HG03439 (cell line): ENCODE measurements around the gene MRPS31.
A peak's percentile ranks its signal among the peaks of the same experiment; 100 is the strongest.

Experiments used
- ATAC-seq: cut with Tn5 transposase; IDR thresholded peaks from one replicate; pipeline ENCODE4 v1.9.1; 2021; ENCODE audit warnings: mild to moderate bottlenecking, moderate library complexity; ENCODE audit not compliant: unreplicated experiment

The MRPS31 gene

DNA sequence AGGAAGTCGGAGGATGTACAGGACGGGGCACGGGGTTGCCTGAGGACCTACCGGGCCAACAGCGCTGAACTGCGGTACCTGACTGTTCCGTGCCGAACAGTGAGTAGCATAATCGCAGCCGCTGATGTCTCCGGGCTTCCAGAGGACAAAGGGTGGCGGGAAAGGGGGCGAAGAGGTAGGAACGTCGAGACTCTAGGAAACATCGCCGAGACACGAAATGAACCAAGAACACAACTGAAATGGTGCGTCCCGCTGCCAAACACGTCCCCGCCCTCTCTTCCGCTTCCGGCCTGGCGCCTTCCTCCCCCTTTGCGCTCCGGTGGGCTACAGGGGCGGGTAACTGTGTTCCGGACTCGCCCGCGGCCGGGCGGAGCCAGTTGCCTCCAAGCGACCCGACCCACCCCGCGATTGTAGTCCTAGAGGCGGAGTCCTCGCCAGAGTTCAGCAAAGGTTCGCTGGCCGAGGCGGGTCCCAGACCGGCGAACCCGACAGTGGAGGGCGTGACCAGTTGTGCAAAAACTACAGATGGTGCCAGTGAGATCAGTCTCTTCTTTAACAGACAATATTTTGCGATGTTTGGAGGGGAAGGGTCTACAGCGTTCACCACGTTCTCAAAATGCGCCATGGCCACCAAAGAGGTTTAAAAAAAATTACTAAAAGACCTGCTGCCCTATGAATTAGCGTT, at the start of gene MRPS31:
Gene MRPS31 (minus strand): TSS at position 257 of the 685 bp plus-strand sequence. CDS start 54 bp downstream, at position 203.
- peak; percentile 98 for ATAC-seq

DNA sequence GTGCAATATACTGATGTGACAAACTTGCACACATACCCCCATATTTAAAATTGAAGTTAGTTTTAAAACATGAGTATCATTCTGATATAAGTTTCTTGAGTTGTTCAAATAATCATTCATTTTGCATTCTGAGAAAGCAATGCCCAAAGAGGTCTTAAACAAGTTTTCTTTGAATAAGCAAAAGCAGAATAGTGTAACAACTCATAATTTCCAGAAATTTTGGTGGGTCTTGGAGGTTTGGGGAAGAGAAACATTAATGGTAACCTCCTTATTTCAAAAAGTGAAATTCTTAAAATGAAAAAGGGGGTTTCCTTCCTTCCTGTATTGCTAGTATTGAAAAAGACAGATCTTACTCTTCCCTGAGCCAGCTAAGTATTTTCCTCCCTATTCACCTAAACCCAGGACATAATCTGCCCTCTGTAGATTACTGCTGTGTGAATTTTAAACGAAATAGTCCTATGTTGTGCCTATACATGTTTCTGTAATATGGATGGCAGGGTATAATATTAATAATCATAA, 48.9 kb upstream of the MRPS31 start:
- no peak for ATAC-seq

DNA sequence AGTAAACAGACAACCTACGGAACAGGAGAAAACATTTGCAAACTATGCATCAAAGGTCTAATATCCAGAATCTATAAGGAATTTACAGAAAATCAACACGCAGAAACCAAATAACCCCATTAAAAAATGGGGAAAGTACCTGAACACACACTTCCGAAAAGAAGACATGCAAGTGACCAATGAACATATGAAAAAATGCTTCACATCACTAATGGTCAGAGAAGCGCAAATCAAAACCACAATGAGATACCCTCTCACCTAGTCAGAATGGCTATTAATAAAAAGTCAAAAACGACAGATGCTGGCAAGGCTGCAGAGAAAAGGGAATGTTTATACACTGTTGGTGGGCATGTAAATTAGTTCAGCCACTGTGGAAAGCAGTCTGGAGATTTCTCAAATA, 47.9 kb upstream of the MRPS31 start:
- ATAC-seq, result no peak

DNA sequence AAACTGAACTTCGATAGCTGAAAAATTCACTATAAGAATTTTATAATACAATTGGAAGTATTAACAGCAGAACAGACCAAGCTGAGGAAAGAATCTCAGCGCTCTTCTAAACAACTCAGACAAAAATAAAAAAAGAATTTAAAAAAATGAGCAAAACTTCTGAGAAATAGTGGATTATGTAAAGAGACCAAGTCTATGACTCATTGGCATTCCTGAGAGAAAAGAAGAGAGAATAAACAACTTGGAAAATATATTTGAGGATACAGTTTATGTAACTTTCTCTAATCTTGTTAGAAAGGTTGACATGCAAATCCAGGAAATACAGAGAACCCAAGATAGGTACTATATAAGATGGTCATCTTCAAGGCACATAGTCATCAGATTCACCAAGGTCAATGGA, 43.8 kb upstream of the MRPS31 start:
- no peak for ATAC-seq

DNA sequence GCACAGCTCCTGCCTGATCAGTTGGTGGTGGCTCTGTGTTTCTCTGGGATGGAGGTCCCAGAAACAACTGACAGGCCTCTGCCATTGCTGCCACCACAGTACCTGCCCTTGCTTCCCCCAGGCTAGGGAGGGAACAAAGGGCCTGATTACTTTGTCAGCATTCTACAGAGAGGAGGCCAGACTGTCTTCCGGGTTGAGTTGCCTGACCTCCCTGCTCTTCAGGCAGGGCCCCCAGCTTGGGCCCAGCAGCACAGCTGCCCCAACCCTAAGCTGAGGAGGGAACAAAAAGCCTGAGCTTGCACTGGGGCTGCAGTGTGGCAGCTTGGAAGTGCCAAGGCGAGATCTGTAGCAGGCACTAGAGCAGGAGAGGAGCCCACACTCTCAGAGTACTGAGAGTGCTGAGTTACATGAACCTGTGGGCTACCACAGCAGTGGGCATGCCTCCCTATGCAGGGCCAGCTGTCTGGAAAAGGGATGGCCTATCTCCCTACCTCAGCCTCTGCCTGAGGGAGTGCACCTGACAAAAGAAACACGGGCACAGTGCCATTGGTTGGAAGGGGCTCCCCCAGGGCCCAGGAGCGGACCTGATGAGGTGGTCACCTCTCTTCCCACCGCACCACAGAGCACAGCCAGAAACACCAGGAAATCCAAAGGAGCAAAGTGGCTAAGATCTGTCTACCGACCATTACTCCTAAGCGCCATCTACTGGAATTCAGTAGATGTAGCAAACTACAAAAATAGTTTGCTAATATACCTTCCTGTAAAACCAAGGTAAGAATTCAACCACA, 42.9 kb upstream of the MRPS31 start:
- peak; percentile 75 for ATAC-seq

DNA sequence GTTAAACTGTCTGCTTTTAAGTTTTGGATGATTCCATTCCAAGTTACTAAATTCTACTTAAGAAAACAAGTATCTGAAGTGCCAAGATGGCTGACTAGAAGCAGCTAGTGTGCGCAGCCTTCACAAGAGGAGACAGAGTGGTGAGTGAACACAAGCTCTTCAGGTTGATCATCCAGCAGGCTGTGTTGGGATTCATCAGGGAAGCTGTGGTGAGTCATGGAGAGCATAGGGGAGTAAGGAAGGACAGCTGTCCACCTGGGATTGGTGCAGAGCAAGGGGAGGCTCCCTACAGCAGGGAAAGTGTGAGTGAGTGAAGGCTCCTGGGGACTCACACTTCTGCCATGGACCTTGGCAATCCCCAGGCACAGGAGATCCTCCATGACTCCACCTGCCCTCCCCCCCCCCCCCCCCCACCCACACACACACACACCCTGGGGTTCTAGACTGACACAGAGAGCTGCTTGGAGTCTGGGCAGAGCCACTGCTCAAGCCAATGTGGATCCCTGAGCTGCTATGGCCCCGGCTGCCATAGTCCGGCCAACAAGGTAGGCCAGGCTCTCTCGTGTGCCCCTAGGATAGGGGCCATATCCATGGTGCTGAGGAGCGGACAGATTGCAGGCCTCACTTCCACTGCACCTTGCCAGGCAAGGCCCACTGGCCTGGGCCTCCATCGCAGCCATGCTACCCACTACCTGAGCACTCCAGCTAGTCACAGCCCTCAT, 41.9 kb upstream of the MRPS31 start:
- no peak for ATAC-seq

DNA sequence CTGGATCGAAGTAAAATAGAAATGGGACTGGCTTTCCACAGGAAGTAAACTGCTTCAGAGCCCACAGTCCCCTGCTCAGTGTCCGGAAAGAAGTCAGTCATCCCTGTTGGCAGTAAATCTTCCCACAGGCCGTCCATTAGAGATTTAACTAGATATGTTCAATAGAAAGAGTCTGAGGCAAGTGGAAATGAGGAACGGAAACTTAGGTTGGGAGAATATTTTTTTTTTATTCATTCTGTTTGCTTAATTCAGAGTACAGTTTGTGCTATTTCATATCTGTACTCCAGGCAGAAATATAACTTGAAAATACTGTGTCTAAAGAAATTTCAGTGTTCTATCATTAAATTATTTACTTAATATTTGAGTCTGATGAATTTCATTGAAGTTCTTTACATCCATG, 41.1 kb upstream of the MRPS31 start:
- no peak for ATAC-seq

DNA sequence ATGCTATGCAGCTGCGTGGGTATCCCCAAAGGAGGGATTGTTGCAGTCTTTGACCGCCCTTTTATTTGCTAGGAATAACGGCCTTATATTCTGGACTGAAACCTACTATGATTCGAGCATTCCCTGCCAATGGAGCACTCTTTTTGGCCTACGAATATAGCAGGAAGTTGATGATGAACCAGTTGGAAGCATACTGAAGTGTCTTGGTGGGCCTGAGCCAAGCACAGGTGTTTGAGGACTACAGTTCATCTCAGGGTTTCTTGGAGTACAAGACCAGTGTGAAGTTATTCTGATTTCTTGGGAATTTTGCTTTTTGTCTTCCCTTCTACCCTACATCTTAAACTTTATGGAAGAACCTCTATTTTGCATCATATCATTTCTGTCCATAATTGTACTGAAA, 38.5 kb upstream of the MRPS31 start:
- ATAC-seq, result no peak

DNA sequence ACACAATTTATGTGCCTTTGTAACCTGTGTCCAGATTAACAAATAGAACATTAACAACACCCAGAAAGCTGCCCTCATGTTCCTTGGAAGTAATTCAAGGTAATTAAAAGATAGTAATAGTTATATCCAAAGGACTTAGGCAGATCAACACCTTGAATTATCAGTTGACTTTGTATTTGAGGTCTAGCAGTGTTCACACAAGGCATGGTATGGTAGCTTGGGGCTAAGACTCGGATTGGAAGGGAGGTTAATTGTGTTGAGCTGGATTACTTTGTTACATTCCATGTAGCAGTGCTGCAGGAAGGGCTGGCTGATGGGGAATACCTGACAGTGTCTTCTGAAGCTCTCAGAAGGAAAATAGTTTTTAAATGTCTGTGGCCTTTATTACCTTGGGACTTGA, 35.3 kb upstream of the MRPS31 start:
- no peak for ATAC-seq

DNA sequence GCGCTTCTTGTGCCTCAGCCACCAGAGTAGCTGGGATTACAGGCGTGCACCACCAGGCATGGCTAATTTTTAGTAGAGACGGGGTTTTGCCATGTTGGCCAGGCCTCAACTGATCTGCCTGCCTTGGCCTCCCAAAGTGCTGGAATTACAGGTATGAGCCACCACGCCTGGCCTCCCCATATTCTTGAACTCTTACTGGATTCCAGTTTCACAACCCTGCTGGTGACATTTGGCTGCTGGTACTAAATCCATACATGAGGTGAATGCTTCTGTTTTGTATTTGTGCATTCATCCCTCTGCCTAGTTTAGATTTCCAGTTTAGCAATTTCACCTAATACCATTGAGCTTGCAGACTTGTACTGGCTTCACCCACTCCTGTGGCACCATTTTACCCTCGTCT, 32.3 kb upstream of the MRPS31 start:
- no peak for ATAC-seq

DNA sequence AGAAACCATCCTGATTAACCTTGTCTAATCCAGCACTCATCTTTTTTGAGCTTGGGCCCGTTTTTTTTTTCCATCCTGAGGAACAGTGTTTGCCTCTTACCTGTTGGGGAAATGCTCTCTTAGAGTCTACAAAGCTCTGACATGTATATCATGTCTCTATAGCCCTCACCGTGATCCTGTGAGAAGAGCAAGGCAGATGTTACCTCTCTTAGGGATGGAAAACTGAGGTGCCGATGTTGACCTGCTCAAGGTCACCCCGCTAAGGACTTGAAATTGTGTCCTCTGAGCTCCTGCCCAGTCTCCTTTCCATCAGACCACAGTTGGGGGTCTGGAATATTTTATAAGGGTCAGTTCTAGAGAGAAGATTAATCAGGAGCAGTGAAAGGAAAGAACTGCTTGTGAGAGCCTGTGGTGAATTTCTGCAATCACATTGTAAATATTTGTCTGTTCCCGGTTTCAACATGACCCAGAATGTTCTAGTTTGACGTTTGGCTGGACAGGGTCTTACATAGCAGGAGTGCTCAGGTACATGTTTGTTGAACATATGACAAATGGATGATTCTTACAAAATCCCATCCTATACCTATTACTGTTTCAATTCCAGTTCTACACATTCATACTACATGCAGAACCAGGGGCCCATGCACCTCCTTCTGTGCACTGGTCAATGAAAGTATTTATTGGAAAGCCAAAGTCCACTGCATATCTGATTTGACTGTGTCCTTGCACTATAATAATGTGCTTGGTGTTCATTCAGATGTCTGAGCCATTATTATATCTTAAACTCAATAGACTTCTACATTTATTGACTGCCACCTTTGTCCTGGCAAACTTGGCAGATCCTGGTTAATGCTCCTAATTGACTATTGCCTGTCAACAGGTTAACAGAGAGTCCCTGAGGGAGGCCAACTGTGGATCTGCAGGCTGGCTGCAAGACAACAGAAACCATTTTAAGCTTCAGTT, 30.5 kb upstream of the MRPS31 start:
- no peak for ATAC-seq

DNA sequence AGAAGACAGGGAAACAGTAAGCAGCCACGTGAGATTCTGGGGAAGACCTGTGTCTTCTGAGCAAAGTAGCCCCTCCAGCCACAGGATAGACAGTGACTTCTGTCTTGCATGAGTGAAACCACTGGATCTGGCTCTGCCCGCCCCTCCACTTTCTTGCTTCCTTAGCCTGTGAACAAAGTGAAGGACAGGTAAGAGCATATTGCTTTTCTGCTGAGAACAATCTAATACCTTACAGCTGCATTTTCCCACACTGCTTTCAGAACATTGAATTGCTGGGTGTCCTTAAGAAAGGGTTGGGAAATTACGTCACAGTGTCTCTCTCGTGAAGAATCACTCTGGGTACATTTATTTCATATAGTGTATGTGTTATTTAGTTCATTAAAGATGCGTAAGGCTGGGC, 29.6 kb upstream of the MRPS31 start:
- no peak for ATAC-seq

DNA sequence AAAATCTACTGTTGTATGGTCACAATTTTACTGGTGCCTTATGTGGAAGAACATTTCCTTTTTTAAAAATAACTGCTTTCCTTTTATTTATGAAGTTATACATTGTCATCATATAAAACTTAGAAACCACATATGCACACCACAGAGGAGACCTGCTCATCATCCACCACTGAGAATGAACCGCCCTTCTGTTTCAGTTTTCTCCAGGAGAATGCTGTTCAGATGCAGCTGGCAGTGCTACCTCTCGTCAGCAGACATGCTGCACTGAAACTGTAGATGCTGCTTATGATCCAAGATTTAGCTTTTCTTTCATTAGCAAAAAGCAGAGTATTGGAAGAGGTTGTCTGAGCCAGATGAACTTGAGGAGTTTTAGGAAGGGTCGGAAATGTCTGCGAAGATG, 28.5 kb upstream of the MRPS31 start:
- no peak for ATAC-seq

DNA sequence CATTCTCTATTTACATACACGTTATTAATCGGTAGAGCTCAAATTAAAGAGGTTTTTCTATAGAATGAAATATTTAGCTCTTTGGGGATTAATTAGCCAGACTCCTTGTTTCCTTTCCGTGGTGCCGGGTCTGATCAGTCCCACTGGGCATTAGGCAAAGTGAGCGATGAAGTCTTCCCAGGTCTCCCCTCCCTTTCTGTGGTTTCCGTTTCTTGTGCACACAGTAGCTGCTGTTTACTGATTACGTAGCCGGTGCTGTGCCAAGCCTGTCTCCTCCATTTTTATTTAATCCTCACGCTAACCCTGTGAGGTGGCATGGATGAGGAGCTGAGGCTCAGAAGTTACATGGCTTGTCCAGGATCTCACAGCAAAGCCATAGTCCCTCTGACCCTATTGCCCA, 27.4 kb upstream of the MRPS31 start:
- no peak for ATAC-seq

DNA sequence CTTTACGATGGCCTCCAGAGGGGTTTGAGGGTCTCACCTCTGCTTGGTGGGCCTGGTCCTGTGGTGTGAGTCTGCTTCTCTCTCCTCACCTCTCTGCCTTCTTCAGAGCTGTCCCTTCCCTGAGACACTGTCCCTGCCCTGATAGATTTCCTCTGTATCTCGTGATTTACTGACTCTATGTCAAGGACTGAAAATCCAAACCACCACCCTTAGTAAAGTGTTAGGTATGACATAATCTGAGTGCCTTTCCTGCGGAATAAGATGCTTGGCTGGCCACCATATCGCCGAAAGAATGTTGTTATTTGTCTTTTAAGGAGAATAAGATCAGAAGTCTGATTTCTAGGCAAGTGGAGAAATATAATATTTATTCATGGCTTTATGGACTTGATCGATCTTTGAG, 25.7 kb upstream of the MRPS31 start:
- ATAC-seq, result no peak

DNA sequence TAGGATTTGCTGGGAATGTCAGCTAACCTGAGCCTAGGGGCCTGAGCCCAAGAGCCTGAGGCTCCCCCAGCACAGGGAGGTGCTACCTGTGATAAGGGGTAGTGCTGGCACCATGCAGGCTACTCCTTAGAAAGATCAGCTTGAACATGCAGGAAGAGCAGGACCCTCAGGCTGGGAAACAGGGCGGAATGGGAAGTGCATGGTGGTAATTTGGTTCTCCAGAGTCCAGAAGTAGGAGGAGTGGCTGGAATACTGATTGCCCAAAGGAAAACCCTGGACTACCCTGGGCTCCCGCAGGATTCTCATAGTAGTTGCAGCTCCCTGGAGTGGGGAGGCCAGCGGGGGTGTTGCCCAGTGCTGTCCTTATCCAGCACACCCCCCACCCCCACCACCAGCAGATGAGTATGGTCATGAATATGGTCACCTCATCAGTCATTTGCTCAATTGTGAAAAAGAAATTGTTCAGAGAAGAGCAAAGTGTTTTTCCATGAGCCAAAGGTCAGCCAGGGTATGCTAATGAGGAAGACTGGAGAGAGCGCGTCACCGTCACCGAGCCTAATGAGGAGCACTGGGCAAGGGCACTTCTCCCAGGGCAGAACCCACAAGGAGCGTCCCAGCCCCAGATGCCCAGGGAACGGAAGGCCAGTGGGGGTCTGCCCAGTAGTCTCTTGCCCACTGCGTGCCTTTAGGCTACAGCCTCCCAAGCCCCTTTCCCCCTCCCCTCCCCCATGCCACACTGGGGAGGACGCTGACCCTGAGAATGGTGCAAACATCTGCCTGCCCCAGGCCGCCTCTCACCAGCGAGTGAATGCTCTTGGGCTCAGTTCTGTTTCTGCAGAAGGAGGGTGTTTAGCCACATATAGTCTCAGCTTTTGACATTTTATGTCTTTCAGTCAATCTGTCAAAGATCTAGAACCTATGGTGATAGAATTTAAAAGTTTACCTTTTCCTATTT, 23.7 kb upstream of the MRPS31 start:
- ATAC-seq, result no peak

DNA sequence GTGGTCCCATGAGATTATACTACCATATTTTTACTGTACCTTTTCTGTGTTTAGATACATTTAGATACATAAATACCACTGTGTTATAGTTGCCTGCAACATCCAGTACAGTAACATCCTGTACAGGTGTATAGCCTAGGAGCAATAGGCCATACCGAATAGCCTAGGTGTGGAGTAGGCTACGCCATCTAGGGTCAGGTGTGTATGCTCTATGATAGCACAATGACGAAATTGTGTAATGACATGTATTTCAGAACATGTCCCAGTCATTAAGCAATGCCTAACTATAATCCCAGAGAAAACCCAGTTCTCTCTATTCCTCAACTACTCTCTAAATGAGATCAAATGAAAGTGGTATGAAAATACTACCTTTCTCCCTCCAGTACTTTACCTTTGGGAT, 22.3 kb upstream of the MRPS31 start:
- no peak for ATAC-seq

DNA sequence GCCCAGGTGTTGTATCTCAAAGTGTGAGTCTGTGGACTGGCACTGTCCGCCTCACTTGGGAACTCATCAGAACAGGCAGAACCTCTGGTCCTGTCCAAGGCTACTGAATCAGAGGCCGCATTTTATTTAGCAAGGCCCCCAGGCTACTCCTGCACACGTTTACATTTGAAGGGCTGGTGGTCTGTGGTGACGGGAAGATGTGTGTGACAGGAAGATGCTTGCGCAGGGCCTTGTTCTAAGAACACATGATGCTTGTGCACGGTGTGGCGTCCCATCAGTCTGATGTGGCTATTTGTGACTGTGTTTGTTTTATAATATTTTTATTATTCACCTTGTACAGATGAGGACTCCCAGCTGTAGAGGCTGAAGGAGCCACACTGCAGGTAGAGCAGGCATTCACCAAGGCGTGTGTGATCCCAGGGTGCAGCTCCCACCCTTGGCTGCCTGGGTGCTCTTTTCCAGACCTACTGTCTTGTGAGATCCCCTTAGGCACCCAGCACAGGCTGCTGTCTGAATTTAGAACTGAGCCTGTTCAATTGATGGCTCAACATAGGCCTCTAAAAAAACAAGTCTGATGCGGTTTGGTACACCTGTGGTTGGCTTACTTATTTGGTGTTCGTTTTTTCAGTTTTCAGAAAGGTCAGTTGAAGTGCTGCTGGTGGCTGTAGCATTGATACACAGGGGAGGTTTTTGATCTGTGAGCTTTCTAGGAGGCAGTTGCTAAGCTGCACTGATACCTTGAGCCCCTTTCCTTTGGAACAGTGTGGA, 21.5 kb upstream of the MRPS31 start:
- ATAC-seq, result no peak

DNA sequence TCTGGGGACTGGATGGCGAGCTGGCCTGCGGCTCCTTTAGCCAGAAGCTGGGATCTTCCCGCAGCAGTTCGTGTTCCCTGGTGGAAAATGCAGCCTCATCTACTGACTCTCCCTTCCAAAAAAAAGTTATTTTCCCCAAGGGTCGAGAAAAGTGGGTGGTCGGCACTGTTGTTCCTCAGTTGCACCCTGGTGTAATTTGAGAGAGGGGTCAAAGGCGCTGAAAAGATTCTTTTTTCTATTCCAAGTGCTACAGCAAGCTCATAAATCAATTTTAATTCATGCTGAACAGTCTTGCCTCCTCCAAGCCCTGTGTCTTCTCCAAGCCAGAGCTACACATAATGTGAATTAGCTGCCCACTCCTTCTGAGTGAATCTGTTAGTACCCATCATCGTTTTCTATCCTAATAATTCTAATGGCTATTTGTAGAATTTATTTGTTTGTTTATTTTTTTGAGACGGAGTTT, 19.2 kb upstream of the MRPS31 start:
- ATAC-seq, result no peak
